IPS-18a (cell line): Measurements from ENCODE around the gene TENT5D.
"Not testable (repeated sequence)": the region's sequence is repeated elsewhere in the genome, so short reads cannot be mapped to it uniquely, and the experiment has no call there.

Source experiments
- H3K27ac ChIP-seq: one replicate; pipeline ENCODE4 v1.5.1; 2013; ENCODE audit warnings: low read length
- H3K27me3 ChIP-seq: one replicate; pipeline ENCODE4 v1.6.1; 2013; ENCODE audit warnings: mild to moderate bottlenecking, low read length; ENCODE audit not compliant: control insufficient read depth, insufficient read depth
- H3K36me3 ChIP-seq: one replicate; pipeline ENCODE4 v1.6.1; 2013; ENCODE audit warnings: low read depth, low read length; ENCODE audit not compliant: control insufficient read depth
- H3K4me1 ChIP-seq: one replicate; pipeline ENCODE4 v1.6.1; 2013; ENCODE audit warnings: low read depth, low read length; ENCODE audit not compliant: control insufficient read depth
- H3K4me3 ChIP-seq: one replicate; pipeline ENCODE4 v1.5.1; 2013; ENCODE audit warnings: low read length
- H3K9ac ChIP-seq: one replicate; pipeline ENCODE4 v1.6.1; 2013; ENCODE audit warnings: mild to moderate bottlenecking, low read length, moderate library complexity
- H3K9me3 ChIP-seq: one replicate; pipeline ENCODE4 v1.6.1; 2013; ENCODE audit warnings: low read depth, low read length; ENCODE audit not compliant: control insufficient read depth

The TENT5D gene

DNA sequence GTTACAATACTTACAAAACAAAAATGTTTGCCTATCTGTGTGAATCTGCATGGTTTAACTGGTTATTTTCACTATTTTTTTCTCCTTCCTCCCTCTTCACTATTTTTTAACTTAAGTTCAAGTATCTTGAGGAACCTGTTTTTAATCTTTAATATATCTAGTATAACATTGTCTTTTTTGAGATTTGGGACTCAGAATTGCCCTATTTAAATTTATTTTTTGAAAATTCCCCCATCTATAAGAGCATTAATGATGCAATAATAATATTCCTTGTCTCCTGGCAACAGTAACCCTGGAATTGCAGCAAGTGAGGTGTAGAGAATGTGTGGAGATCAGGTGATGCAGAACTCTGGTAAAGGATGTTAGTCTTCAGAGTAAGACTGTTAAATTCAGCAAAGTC is at the start of gene TENT5D:
TENT5D (plus strand) TSS at position 301 of the 400 bp plus-strand sequence. CDS start 22,093 bp downstream, outside the sequence.
- no peaks in the 10 kb centered on the region for H3K36me3 ChIP-seq
- no peak within 1 kb of the TSS for H3K27ac ChIP-seq
- H3K9me3 ChIP-seq: peaks cover 22% of the 10 kb centered on the region
- H3K27me3 ChIP-seq: no peaks in the 10 kb centered on the region
- H3K9ac ChIP-seq: no peak within 1 kb of the TSS
- no peaks in the 10 kb centered on the region for H3K4me1 ChIP-seq
- no peak within 1 kb of the TSS for H3K4me3 ChIP-seq

DNA sequence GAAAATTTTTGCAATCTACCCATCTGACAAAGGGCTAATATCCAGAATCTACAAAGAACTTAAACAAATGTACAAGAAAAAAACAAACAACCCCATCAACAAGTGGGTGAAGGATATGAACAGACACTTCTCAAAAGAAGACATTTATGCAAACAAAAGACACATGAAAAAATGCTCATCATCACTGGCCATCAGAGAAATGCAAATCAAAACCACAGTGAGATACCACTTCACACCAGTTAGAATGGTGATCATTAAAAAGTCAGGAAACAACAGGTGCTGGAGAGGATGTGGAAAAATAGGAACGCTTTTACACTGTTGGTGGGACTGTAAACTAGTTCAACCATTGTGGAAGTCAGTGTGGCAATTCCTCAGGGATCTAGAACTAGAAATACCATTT is 34.6 kb upstream of the TENT5D start:
- peaks cover 21% of the 10 kb centered on the region for H3K9me3 ChIP-seq
- H3K9ac ChIP-seq, H3K27me3 ChIP-seq, H3K27ac ChIP-seq, H3K4me3 ChIP-seq, H3K36me3 ChIP-seq, H3K4me1 ChIP-seq: not testable (repeated sequence)

DNA sequence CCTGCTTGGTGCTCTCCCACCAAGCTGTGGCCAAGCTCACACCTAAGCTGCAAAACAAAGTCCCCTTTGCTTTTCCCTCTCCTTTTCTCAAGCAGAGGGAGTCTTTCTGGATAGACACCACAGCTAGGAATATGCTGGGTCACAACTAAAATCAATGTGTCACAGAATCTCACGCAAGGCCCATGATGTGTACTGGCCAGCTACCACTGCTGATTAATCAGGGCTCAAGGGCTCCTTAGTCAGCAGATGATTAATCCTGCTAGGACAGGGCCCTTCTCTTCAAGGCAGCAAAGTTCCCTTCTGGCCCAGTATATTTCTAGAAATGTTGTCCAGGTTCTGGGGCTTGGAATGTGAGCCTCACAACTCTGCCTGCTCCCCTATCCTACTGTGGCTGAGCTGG is 32.0 kb upstream of the TENT5D start:
- Histone ChIP-seq H3K4me1 (no peaks in the 10 kb centered on the region), H3K36me3 (no peaks in the 10 kb centered on the region), H3K27ac (no peak overlapping the region), H3K4me3 (no peak overlapping the region), H3K9ac (no peak overlapping the region), H3K9me3 (peaks cover 24% of the 10 kb centered on the region), H3K27me3 (no peaks in the 10 kb centered on the region)

DNA sequence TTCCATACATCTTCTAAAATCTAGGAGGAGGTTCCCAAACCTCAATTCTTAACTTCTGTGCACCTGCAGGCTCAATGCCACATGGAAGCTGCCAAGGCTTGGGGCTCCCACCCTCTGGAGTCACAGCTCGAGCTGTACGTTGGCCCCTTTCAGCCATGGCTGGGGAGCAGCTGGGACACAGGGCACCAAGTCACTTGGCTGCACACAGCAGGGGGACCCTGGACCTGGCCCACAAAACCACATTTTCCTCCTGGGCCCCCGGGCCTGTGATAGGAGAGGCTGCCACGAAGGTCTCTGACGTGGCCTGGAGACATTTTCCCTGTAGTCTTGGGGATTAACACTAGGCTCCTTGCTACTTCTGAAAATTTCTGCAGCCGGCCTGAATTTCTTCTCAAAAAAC is 8.2 kb upstream of the TENT5D start:
- no peaks in the 10 kb centered on the region for H3K36me3 ChIP-seq
- H3K9ac ChIP-seq: no peak overlapping the region

DNA sequence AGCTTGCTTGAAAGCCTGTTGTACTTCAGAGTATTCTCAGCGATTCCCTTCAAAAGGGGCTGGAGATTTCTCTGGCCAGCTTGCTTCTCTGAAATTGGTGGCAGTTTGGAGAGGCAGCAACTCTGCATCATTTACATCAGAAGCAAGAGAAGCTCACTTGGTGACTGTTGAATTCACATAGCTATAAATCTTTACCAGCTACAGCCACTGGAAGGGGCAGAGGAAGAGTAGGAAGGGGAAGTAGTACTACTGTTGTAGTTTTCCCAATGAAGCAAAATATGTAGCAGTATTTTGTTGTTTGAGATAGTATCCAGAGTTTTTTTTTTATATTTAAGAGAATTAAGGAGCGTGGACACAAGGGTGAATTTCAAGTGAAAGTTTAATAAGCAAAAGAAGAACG is 2.8 kb downstream of the TENT5D start:
- H3K27ac ChIP-seq: no peak overlapping the region
- no peak overlapping the region for H3K4me3 ChIP-seq
- no peaks in the 10 kb centered on the region for H3K36me3 ChIP-seq
- H3K27me3 ChIP-seq: no peaks in the 10 kb centered on the region
- H3K9me3 ChIP-seq: peaks cover 4% of the 10 kb centered on the region
- no peak overlapping the region for H3K9ac ChIP-seq
- H3K4me1 ChIP-seq: no peaks in the 10 kb centered on the region

More for the DNA sequence above, 8.2 kb upstream of the TENT5D start:
- Histone ChIP-seq H3K27ac (no peak overlapping the region), H3K4me1 (no peaks in the 10 kb centered on the region), H3K27me3 (no peaks in the 10 kb centered on the region), H3K4me3 (no peak overlapping the region), H3K9me3 (peaks cover 22% of the 10 kb centered on the region)

DNA sequence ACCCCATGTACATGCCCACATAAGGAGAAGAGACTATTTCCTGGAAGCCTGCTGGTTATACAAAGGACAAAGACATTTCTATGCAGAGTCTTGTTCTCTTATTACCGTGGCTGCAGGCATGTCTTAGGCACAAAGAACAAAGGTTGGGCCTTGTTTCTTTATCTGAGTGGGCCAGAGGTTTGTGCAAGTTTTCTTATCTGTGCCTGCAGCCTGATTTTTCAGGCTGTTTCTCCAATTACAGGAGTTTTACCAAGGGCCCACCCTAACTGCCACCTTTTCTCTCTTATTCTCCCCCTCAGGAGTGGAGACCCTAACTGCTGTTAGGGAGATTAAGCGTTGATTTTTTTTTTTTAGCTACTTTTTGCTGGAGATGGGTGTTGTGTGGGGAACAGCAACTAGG is 3.5 kb downstream of the TENT5D start:
- Histone ChIP-seq H3K27me3 (no peaks in the 10 kb centered on the region), H3K27ac (no peak overlapping the region), H3K4me3 (no peak overlapping the region), H3K36me3 (no peaks in the 10 kb centered on the region), H3K9me3 (no peaks in the 10 kb centered on the region), H3K4me1 (no peaks in the 10 kb centered on the region), H3K9ac (no peak overlapping the region)

DNA sequence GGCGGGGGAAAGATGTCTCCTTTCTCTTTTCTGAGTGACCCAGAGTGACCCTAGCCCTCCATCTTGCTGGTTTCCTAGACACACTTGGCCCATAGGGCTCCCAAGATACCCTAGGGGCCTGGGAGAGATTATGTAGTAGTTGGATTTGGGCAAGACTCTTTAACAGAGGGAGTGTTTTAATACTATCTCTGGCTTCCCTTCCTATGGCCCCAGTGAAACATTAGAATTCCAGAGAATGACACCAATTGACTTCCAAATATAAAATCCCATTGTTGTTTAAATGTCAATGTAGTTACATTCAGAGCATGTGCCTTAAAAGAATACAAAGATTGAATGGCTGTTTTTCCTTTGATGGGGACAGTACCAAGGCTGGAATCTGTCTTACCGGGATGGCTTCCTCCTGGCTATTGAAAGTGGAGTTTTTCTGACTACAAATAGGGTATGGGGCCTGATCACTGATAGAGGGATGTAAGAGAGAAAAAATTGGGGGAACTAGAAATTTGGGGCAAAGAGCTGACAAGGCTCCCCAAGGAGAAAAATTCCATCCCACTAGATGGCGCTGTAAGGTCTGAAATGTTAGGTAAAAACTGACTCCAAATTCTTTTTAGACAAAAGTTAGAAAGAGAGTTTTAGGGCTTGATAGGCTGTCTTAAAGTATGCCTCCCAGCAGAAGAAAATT is 10.7 kb downstream of the TENT5D start:
- no peak overlapping the region for H3K27ac ChIP-seq
- H3K9me3 ChIP-seq: peaks cover 29% of the 10 kb centered on the region
- H3K36me3 ChIP-seq: no peaks in the 10 kb centered on the region
- H3K4me1 ChIP-seq: no peaks in the 10 kb centered on the region
- H3K27me3 ChIP-seq: no peaks in the 10 kb centered on the region
- no peak overlapping the region for H3K4me3 ChIP-seq
- H3K9ac ChIP-seq: no peak overlapping the region

DNA sequence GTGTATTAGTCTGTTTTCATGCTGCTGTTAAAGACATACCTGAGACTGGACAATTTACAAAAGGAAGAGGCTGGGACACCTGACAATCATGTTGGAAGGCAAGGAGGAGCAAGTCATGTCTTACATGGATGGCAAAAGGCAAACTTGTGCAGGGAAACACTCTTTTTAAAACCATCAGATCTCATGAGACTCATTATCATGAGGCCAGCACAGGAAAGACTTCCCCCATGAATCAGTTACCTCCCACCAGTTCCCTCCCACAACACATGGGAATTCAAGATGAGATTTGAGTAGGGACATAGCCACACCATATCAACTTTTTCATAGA is 11.2 kb downstream of the TENT5D start:
- no peaks in the 10 kb centered on the region for H3K27me3 ChIP-seq
- no peaks in the 10 kb centered on the region for H3K4me1 ChIP-seq
- peaks cover 29% of the 10 kb centered on the region for H3K9me3 ChIP-seq
- H3K4me3 ChIP-seq: no peak overlapping the region
- H3K9ac ChIP-seq: no peak overlapping the region
- H3K36me3 ChIP-seq: no peaks in the 10 kb centered on the region
- no peak overlapping the region for H3K27ac ChIP-seq

DNA sequence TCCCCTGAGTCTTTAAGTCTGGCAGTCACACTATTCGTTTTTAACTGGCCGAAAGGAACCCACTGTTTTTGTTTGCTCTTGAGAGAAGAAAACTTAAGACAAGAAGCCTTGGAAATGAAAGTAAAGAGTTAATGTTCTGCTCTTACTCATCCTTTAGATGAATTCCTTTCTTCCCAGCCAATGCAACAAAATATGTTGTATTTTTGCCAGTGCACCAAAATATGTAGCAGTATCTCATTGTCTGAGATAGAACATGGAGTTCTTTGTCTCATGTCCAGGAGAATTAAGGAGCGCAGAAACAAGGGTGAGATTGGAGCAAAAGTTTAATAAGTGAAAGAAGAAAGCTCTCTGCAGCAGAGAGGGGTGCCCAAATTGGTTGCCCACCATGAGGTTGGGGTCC is 12.2 kb downstream of the TENT5D start:
- Histone ChIP-seq H3K9ac (no peak overlapping the region), H3K27ac (no peak overlapping the region), H3K4me3 (no peak overlapping the region), H3K9me3 (peaks cover 33% of the 10 kb centered on the region), H3K36me3 (no peaks in the 10 kb centered on the region), H3K27me3 (no peaks in the 10 kb centered on the region), H3K4me1 (no peaks in the 10 kb centered on the region)

DNA sequence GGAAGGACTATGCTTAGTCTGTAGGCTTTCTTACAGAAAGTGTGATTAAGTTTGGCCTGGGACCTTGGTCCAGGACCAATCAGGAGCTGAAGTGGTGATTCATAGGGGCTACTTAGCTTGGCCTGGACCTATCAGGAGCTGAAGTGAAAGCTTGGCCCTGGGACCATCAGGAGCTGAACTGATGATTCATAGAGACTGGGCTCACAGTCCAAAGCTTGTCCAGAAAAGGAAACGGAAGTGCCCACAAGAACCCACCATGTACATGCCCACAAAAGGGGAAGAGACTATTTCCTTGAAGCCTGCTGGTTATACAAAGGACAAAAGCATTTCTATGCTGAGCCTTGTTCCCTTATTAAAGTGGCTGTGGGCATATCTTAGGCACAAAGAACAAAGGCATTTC is 12.6 kb downstream of the TENT5D start:
- H3K4me3 ChIP-seq: no peak overlapping the region
- H3K4me1 ChIP-seq: no peaks in the 10 kb centered on the region
- no peaks in the 10 kb centered on the region for H3K27me3 ChIP-seq
- no peaks in the 10 kb centered on the region for H3K36me3 ChIP-seq
- H3K27ac ChIP-seq: no peak overlapping the region
- H3K9ac ChIP-seq: no peak overlapping the region
- peaks cover 33% of the 10 kb centered on the region for H3K9me3 ChIP-seq

DNA sequence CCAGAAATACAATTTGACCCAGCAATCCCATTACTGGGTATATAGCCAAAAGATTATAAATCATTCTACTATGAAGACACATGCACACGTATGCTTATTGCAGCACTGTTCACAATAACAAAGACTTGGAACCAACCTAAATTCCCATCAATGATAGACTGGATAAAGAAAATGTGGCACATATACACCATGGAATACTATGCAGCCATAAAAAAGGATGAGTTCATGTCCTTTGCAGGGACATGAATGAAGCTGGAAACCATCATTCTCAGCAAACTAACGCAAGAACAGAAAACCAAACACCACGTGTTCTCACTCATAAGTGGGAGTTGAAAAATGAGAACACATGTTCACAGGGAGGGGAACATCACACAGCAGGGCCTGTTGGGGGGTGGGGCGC is 47.9 kb downstream of the TENT5D start:
- H3K9me3 ChIP-seq: peaks cover 11% of the 10 kb centered on the region
- H3K27me3 ChIP-seq, H3K36me3 ChIP-seq, H3K4me3 ChIP-seq, H3K27ac ChIP-seq, H3K4me1 ChIP-seq, H3K9ac ChIP-seq: not testable (repeated sequence)

DNA sequence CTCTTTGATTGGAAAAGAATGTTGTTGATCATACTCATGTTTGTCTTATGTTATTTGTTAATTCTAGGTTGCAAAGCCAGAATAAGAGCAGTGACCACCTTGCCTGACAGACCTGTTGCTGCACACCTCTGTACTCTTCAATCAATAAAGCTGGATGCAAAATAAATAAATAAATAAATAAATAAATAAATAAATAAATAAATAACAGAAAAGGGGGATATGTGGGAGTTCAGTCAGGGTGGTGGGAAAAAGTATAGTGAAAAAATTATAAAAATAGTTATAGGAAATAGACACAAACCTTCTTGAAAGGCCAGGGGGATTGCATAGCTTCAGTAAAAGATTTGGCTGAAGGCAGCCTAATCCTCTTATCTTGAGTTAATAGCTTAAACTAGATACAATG is 51.3 kb downstream of the TENT5D start:
- Histone ChIP-seq H3K36me3 (no peaks in the 10 kb centered on the region), H3K27me3 (no peaks in the 10 kb centered on the region), H3K9ac (no peak overlapping the region), H3K27ac (no peak overlapping the region), H3K4me3 (no peak overlapping the region), H3K4me1 (no peaks in the 10 kb centered on the region), H3K9me3 (peaks cover 21% of the 10 kb centered on the region)
